Cortex of kidney (tissue), 1 donor: ENCODE results near the gene TACR1.
"Not testable (repeated sequence)": the region's sequence is repeated elsewhere in the genome, so short reads cannot be mapped to it uniquely, and the experiment has no call there.

Experiments
- DNase-seq: peaks from one replicate; lab custom pipeline; 2025; lab: John Stamatoyannopoulos, UW

TACR1 gene, protein sequence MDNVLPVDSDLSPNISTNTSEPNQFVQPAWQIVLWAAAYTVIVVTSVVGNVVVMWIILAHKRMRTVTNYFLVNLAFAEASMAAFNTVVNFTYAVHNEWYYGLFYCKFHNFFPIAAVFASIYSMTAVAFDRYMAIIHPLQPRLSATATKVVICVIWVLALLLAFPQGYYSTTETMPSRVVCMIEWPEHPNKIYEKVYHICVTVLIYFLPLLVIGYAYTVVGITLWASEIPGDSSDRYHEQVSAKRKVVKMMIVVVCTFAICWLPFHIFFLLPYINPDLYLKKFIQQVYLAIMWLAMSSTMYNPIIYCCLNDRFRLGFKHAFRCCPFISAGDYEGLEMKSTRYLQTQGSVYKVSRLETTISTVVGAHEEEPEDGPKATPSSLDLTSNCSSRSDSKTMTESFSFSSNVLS

DNA sequence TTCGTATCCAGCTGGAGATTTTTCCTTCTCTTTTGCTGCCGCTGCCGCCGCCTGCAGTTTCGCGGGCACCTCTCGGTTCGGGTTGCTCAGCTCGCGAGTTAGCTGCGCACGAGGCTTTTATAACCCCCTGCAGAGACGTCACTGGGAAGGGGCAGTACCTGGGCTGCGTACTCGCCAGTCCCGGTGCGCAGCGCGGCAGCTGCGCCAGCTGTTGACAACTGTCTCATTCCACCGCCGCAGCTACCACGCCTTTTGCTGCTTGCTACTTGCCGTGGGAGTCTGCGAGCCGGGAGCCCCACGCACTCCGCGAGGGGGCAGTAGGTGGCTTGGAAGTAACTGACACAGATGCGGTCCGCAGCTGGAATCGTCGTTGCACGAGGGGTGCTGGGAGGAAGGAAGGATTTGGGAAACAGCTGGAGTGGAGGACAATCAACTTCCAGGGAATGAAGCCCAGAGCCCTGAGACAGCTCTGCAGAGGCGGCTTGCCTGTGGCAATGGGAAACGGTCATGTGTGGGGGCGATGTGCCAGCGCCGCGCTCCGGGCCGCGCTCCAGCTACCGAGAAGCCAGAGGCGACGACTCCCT, at the start of gene TACR1:
TSS of gene TACR1 (minus strand) at position 93 of the 584 bp plus-strand sequence. CDS start 586 bp downstream, outside the sequence.
- no peak for DNase-seq

DNA sequence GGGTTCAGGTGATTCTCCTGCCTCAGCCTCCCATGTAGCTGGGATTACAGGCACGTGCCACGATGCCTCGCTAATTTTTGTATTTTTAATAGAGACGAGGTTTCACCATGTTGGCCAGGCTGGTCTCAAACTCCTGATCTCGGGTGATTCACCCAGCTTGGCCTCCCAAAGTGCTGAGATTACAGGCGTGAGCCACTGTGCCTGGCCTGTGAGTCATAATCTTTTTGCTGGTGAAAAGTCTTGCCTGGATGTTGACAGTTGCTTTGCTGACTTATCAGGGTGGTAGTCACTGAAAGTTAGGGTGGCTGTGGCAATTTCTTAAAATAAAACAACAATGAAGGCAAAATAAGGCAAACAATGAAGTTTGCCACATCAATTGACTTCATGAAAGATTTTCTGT, 49.3 kb upstream of the TACR1 start:
- not testable (repeated sequence) for DNase-seq

DNA sequence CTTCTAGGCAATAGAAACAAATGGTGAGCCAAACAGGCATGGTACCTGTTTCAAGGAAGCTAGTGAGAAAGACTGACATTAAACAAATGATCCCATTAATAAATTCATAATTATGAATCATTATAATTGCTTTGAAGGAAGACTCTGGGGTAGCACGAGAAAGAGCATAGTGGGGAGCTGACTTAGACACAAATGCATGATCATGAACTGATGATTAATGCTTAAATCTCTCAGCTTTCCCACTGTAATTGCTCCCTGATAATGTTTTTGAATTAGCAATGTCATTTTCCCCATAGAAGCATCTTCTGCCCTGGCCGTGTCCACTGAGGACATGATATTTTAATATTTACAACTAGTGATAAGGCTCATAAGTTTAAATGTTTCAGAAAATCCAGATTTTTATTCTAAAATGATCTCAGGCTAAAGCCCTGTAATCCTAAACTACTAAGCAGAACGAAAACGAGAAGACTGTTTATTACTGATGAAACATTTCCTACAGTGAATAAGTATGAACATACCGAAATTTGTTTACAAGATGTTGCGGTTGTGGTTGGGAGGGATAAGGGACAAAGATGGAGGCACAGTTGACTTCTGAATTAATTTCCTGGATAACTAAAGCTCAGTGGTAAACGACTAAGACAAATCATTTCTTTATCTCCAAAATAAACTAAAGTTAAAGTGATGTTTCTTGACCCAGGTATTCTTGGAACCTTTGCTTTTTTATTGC, 47.3 kb upstream of the TACR1 start:
- DNase-seq: no peak

DNA sequence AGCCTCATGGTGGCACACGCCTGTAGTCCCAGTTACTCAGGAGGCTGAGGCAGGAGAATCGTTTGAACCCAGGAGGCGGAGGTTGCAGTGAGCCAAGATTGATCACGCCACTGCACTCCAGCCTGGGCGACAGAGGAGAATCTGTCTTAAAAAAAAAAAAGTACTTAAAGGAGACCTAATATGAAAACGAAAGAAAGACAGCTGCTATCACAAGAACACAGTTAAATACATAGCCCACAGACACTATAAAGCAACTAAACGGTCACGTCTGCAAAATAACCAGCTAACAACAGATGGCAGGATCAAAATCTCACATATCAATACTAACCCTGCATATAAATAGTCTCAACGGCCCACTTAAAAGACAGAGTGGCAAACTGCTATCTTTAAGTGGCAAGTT, 43.9 kb upstream of the TACR1 start:
- DNase-seq: no peak

DNA sequence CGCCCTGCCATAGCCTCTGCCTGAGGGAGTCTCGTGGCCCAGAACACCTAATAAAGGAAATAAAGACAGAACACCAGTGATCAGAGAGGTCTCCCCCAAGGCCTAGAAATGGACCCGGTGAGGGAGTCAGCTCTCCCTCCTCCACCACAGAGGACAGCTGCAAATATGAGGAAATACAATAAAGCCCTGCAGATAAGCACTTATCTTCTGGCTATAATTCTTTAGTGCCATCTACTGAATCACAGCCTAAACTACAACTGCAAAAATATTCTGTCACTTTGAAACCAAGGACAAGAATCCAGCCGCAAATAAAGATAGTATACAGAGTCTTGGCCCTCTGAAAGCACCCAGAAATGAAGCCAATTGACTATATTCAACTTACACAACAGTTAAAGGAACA, 42.4 kb upstream of the TACR1 start:
- no peak for DNase-seq

DNA sequence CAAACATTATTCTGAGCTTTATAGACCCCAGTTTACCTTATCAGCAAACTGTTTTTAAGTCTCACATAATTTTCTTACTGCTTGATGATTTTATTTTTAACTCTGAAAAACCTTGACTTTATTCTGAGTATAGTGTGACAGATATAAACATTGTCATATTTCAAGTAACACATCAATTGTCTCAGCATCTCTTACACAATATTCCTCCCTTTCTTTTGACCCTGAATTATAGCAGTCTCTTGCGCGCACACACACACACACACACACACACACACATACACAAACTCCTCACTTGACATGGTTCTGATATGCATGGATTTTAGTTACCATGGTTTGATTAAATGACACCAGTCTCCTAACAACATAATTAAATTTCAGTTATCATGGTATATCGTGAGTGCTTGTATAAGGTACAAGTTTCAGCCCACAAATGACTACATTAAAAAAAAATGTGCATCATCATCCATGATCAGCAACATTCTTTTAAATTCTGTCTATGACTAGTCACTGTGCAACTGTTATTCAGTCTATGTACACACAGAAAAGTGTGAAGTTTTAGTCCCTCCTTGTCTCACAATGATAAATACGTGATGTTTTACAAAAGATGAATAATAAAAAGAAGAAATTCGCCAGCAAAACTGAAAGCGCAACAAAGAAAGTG, 39.5 kb upstream of the TACR1 start:
- DNase-seq: no peak

DNA sequence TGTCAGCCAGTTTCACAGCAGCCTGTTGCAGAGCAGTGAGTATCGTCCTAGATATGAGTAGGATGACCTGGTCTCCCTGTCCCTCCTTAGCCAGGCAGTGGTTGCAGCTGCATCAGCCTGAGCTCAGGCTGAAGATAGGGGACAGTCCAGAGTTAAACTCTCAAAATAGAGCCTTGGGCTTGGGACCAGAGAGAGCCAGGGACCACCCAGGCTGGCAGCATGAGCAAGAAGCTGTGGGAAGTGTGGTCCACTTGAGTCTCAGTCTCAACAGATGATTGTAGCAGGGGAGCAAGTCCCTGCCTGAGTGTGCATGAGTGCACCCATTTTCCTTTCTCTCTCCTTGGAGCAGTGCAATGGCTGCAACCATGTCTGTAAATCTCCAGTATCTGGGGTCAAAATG, 38.0 kb upstream of the TACR1 start:
- no peak for DNase-seq

DNA sequence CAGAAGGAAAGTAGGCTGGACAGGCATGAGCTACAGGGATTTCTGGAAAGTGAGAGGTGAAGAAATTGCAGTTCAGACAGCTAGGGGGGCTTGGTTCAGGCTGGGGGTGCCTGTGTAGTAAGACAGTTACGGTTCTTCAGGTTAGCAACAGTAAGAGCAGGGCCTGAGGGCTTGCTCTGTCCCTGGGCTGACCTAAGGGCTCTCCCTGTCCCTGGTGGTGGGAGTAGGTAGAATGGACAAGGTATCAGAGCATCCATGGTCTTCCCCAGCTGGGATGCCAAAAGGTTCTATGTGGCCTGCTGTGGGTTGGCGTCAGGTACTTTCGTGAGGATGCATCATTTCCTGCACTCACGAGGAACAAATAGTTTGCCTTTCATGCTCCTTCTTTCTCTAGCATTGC, 34.6 kb upstream of the TACR1 start:
- no peak for DNase-seq

DNA sequence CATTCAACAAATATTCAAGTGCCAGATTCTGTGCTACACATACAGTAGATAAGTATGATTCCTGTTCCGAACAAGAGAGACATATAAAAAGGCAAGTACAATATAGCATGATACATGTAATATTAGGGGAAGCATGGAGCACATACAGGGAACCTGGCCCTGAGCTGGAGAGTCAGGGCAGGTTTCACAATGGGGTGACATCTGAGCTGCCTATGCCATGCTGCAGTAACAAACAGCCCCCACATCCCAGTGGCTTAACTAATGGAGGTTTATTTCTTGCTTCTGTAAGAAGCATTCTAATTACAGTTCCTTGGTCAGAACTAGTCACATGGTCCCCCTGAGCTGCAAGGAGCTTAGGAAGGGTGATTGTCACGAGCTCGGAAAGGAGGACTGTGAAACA, 27.3 kb upstream of the TACR1 start:
- DNase-seq: no peak

DNA sequence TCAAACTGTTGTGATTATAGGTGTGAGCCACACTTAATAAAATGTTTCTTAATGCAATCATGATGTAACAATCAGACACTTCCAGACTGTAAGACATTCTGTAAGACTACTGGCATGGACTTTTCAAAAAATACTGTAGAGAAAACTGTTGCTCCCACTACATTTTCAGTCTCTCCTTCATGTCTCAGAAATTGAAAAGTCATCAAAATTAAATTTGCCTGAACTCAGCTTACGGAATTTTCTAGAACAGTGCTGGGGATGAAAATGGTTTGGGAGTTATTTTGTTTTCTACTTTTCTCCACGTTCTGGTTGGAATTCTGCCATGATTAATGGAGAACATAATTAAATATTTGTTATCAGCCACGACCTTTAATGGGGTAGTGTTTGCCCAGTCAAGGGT, 26.8 kb upstream of the TACR1 start:
- DNase-seq: no peak

DNA sequence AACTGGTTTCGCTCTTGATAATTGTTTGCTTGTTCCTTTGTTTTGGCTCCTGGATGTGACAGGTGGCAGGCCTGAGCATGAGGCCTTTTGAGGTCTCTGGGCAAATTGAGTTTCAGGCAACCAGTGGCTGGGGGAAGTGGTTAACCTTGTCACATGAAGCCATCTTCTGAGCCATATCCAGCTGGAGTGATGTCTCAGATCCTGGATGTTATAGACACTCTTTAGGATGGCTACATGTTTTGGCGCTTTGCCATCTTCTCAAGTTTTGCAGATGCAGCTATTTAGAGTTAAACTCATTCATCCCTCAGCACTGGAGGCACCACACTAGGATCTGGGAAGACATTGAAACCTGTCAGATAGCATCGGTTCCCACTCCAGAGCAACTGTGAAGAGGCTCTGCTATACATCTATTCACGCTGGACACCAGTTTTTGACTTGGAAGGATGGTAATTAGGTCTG, 25.3 kb upstream of the TACR1 start:
- no peak for DNase-seq

DNA sequence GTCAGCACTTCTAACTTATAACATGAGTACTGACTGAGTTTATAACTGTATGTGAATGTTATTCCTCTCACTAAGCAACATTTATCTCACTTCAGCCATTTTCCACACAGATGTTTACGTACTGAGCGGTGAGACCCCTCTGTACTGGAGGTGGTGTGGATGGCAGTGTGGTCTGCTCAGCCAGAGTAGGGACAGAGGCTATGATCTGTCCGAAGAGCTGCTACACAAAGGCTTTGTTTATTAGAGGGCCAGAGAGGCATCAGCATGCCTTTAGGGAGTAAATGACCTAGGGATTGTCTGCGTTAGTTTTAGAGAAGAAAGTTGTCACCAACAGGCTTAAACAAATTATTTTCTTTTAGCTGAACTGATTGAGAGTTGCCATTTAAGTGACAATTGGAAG, 23.2 kb upstream of the TACR1 start:
- DNase-seq: no peak

DNA sequence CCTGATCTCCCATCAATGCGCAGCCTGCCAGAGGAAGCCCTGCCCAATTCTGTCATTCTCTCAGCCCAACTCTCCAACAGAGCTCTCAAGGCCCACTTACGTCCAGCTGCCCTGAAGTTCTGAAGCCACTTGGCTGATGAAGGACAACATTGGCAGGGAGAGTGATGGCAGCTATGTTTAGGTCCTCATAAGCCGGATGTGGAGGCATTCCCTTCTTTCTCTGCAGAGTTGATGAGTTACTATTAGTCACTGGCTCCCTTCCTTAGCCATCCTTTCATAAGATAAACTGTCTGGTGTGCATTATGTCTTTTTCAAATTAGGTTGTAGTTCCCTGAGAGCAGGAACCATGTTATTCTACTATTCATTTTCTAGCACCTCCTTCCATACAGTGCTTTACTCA, 22.5 kb upstream of the TACR1 start:
- no peak for DNase-seq

DNA sequence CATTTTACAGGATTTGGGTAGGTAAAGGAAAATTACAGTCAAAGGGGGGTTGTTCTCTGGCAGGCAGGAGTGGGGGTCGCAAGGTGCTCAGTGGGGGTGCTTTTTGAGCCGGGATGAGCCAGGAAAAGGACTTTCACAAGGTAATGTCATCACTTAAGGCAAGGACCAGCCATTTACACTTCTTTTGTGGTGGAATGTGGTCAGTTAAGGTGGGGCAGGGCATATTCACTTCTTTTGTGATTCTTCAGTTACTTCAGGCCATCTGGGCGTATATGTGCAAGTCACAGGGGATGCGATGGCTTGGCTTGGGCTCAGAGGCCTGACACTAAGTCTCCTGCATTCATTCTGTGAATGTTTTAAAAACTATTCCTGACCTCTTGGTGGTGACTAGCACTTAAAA, 19.9 kb upstream of the TACR1 start:
- DNase-seq: not testable (repeated sequence)

DNA sequence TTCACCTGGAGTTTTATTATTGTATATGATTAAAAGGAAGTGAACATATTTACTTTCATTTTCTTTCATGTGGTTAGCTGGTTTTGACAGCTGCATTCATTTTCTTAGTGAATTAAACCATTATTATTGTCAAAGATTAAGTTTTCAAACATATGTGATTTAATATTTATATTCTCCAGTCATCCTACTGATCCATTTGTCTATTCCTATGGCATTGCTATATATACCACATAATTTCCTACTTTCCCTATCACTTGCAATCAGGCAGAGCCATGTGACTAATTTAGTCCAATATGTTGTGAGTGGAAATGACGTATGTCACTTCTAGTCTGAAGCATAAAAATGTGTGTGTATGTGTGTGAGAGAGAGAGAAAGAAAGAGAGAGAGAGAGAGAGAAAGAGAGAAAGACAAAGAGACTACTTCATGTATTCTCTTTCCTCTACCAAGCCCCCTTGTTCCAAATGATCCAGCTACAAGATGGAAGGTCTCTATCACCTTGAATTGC, 12.0 kb upstream of the TACR1 start:
- DNase-seq: no peak

DNA sequence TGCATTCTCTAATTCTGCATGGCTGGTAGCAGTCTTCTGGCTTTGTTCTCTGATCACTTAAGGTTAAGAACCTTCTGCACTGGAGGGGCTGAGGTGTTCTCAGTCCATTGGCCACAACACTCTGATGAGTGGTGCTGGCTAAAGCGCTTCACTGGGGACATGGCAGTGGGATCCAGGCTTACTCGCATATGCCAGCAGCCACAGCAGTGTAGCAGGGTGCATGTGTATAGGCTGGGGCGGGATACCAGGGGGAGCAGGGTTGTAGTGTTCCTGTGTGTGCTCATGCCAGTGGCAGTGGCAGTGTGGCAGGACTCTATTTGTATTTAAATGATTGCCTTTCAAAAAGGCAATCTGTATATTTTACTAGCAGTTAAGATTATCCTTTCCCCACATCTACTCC, 11.1 kb upstream of the TACR1 start:
- no peak for DNase-seq

DNA sequence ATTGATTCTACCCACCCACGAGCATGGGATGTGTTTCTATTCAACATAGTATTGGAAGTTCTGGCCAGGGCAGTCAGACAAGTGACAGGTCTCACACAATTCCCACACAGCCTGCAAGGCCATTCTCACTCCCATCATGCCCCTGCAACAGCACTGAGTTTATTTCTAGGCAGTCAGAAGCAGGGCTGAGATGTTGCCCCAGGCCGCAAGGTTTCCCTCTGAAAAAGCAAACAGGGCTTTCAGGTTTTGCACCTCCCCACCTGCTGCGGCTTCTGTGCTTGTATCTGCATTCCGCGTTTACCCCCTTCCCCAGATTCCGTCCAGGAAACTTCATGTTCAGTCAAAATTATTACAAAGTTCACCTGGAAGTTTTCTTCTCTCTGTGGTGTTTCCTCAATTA, 9.4 kb upstream of the TACR1 start:
- no peak for DNase-seq

DNA sequence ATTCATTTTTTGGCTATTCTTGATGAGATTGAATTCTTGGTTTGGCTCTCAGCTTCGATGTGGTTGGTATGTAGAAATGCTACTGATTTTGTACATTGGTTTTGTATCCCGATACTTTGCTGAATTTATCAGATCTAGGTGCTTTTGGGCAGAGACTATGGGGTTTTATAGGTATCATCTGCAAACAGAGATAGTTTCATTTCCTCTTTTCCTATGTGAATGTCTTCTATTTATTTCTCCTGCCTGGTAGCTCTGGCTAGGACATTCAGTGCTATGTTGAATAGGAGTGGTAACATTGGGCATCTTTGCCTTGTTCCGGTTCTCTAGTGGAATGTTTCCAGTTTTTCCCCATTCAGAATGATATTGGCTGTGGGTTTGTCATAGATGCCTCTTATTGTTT, 5.5 kb upstream of the TACR1 start:
- DNase-seq: no peak

DNA sequence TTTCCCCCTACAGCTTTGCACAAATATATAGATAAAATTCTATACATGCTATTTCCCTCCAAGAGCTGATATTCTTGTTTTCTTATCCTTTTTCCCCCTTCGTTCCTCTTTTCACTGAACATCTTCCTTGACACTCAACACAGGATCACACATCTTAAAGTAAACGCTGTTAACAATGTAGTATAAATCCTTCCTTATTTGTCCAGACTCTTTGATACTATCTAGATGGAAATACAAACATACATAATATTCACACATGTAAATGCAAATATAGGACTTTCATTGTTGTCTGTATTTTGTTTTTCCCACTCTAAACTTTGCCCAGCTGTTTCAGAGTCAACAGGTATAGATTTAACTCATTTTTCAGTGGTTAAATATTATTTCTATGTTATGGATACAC, 3.0 kb upstream of the TACR1 start:
- DNase-seq: no peak

DNA sequence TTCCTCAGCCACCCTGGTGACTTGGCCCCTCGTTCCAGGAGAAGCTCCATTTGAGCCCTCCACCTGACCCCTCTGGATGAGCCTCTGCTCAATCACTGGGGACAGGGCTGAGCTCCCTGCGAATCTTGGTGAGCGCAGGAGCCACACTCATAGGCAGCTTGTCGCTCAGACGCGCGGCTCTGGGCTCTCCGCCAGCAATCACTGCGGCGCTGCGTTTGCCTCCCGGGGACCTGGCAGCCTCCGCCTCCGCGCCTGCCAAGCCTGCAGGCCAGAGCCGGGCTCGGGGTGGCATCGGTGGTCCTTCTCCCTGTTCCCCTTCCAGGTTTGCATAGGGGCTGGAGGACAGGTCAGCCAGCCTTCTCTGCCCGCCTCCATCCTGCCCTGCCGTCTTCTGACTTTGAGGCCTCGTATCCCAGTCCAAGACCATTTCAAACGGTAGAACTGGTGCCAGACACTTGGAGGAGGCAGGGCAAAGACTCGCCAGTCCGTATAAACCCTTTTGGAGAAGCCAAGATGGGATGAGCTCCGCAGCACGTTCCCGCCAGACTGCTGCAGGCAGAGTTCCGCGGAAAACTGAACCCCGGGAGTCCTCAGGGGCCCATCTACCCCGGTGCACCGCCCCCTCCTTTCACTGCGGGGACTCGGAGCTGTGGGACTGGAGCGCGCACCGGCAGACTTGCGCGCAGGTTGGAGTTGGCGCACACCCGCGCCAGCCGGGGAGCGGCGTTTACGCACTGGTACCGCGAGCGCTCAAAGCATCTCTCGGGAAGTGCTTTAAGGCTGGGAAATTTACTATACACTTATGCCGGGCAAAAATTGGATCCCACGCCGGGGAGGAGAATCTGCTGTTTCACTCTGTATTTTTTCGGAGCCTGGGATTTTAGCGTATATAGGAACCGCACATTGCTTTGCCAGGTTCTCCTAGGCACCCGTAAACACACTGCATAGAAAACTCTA, 1.1 kb upstream of the TACR1 start:
- DNase-seq: no peak

DNA sequence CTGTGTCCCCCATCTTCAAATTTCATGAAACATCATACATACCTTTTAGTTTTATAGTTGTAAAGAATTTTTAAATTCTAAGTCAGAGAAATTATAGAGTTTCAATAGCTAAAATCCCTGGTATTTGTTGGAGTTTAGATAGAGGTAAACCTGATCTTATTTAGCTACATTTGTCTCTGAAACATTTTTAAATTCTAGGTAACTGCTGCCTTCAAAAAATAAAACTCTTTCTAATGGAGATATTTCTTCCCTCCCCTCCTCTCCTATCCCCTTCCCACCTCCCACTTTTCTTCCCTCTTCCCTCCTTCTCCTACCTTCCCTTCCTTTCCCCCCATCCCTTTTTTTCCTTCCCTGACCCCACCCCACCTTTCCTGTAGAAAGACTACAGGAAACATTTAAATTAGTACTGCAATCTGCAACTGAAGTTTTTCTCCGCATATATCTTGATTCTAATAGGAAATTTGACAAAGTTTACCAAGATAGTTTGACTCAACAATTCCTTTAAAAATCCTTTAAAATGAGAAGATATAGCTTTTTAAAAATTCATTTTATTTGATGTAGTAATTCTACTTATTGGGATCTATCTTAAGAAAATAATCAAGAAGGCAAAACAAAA, 4.1 kb downstream of the TACR1 start:
- DNase-seq: no peak
